Measurements from ENCODE around the gene IL1RL2. TPM values are rescaled to one million over a fixed set of nuclear protein-coding genes. Genes with fewer than 3 reads are reported as not detected.

IL1RL2 gene
- total RNA-seq, 2 donors from 2014 or later, result 1.4 to 3.8 TPM

- no peak for TF ChIP-seq POLR2A (IDR thresholded peaks at IDR 0.05)
- no peak for TF ChIP-seq CTCF (IDR thresholded peaks at IDR 0.05)
- no peak for TF ChIP-seq POLR2AphosphoS5 (IDR thresholded peaks at IDR 0.05)
- no peaks in the 10 kb centered on the region for H3K36me3 ChIP-seq
- H3K4me3 ChIP-seq, result no peak overlapping the region
- WGBS, result 77% methylated on average over 10 of the region's 10 CpGs
- no peak overlapping the region for H3K27ac ChIP-seq
- DNase-seq (ENCODE audit: low spot score), result no peak
- no peaks in the 10 kb centered on the region for H3K9me3 ChIP-seq
- H3K4me1 ChIP-seq (replicated peaks), result peaks cover 5% of the 10 kb centered on the region
- no peaks in the 10 kb centered on the region for H3K27me3 ChIP-seq (replicated peaks; ENCODE audit: insufficient read depth)
- intact Hi-C loops (cut with DNase I), result no loop called here
Measured at GRCh38 chr2:102190430-102191107, 3.7 kb downstream of the IL1RL2 start.

- no peaks in the 10 kb centered on the region for H3K9me3 ChIP-seq
- no peak for DNase-seq (ENCODE audit: low spot score)
- peaks cover 5% of the 10 kb centered on the region for H3K4me1 ChIP-seq (replicated peaks)
- H3K36me3 ChIP-seq, result no peaks in the 10 kb centered on the region
- H3K4me3 ChIP-seq, result no peak overlapping the region
- WGBS, result 84% methylated on average over 1 of the region's 1 CpG
- no peak overlapping the region for H3K27ac ChIP-seq
- TF ChIP-seq POLR2AphosphoS5 (IDR thresholded peaks at IDR 0.05) (no peak), POLR2A (IDR thresholded peaks at IDR 0.05) (no peak), CTCF (IDR thresholded peaks at IDR 0.05) (no peak)
- intact Hi-C loops (cut with DNase I), result no loop called here
- no peaks in the 10 kb centered on the region for H3K27me3 ChIP-seq (replicated peaks; ENCODE audit: insufficient read depth)
Measured at GRCh38 chr2:102191501-102191900, 4.7 kb downstream of the IL1RL2 start.

GRCh38 chr2:102193074-102193473 lies 6.3 kb downstream of the IL1RL2 start:
- Histone ChIP-seq H3K4me3 (no peak overlapping the region), H3K27me3 (replicated peaks; ENCODE audit: insufficient read depth) (no peaks in the 10 kb centered on the region), H3K4me1 (replicated peaks) (no peaks in the 10 kb centered on the region), H3K9me3 (no peaks in the 10 kb centered on the region), H3K36me3 (no peaks in the 10 kb centered on the region), H3K27ac (no peak overlapping the region)
- no peak for DNase-seq (ENCODE audit: low spot score)
- TF ChIP-seq POLR2A (IDR thresholded peaks at IDR 0.05) (no peak), CTCF (IDR thresholded peaks at IDR 0.05) (no peak), POLR2AphosphoS5 (IDR thresholded peaks at IDR 0.05) (no peak)
- WGBS, result 73% methylated on average over 1 of the region's 1 CpG
- intact Hi-C loops (cut with DNase I), result no loop called here

GRCh38 chr2:102194609-102195268 lies 7.9 kb downstream of the IL1RL2 start:
- Histone ChIP-seq H3K4me3 (no peak overlapping the region), H3K27ac (no peak overlapping the region), H3K9me3 (no peaks in the 10 kb centered on the region), H3K27me3 (replicated peaks; ENCODE audit: insufficient read depth) (no peaks in the 10 kb centered on the region), H3K4me1 (replicated peaks) (no peaks in the 10 kb centered on the region), H3K36me3 (no peaks in the 10 kb centered on the region)
- WGBS, result 81% methylated on average over 5 of the region's 5 CpGs
- TF ChIP-seq CTCF (IDR thresholded peaks at IDR 0.05) (no peak), POLR2AphosphoS5 (IDR thresholded peaks at IDR 0.05) (no peak), POLR2A (IDR thresholded peaks at IDR 0.05) (no peak)
- DNase-seq (ENCODE audit: low spot score), result no peak
- intact Hi-C loops (cut with DNase I), result no loop called here
